GM12878 (cell line): ENCODE measurements around the gene CLASRP. TPM values are rescaled to one million over a fixed set of nuclear protein-coding genes. Genes with fewer than 3 reads are reported as not detected.

Experiments
- ATAC-seq: fragments of 200-7000 bp; cut with Tn5 transposase; 3 replicates; pipeline ENCODE4 v1.9.1; 2020; ENCODE audit warnings: mild to moderate bottlenecking, moderate library complexity
- BruUV-seq: library from RNA; stranded (reverse); fragments of 400-500 nt; replicated peaks from 2 replicates; lab custom pipeline; 2021; lab: Mats Ljungman, UMichigan
- CTCF ChIA-PET: fragments of 300-600 bp; sonication (Branson Sonifier 250); formaldehyde crosslinking; extraction: SDS; loops from one replicate; lab custom pipeline; 2021; ENCODE audit warnings: inconsistent platforms; lab: Yijun Ruan, JAX
- POLR2A ChIA-PET: fragments of 350-600 bp; formaldehyde crosslinking; extraction: SDS; loops from one replicate; lab custom pipeline; 2021; ENCODE audit warnings: inconsistent platforms; lab: Charles Lee
- RAD21 ChIA-PET: fragments of 300-600 bp; sonication (Branson Sonifier 250); formaldehyde crosslinking; loops from one replicate; lab custom pipeline; 2023; ENCODE audit warnings: antibody characterized with exemption; ENCODE audit not compliant: unreplicated experiment; lab: Charles Lee
- SMC1A ChIA-PET: fragments of 300-600 bp; sonication (Branson Sonifier 250); formaldehyde crosslinking; loops from one replicate; lab custom pipeline; 2023; ENCODE audit not compliant: unreplicated experiment, uncharacterized antibody; lab: Charles Lee
- DNase-seq: peaks from one replicate; pipeline ENCODE4 v3.0.0-alpha.2; 2011; ENCODE audit warnings: low read depth, low spot score
- FAIRE-seq: peaks from 3 replicates; lab custom pipeline; 2011; peaks lifted over from hg19 to GRCh38; lab: Jason Lieb, UNC
- H2AFZ ChIP-seq: 2 replicates; pipeline ENCODE4 v1.6.0; 2011; ENCODE audit warnings: low read depth, low read length, control low read depth; ENCODE audit not compliant: control insufficient read depth
- H3K27ac ChIP-seq: 2 replicates; pipeline ENCODE4 v1.5.1; 2011; ENCODE audit warnings: control low read depth; ENCODE audit not compliant: control insufficient read depth, insufficient read depth
- H3K27me3 ChIP-seq, 2 experiments: replicated peaks in 1 of 2; 2 replicates each; pipeline versions ENCODE4 v1.6.0 to v1.6.1; 2011; ENCODE audit warnings: low read length in 1 of 2; ENCODE audit not compliant: control insufficient read depth in 2 of 2, insufficient read depth in 2 of 2
- H3K36me3 ChIP-seq, 2 experiments: 2 replicates each; pipeline ENCODE4 v1.5.1; 2011; ENCODE audit warnings: low read length in 1 of 2; ENCODE audit not compliant: control insufficient read depth in 2 of 2, insufficient read depth in 2 of 2
- H3K4me1 ChIP-seq: 2 replicates; pipeline ENCODE4 v1.6.1; 2011; ENCODE audit warnings: mild to moderate bottlenecking, low read length, moderate library complexity, mixed read lengths; ENCODE audit not compliant: control insufficient read depth, insufficient read depth
- H3K4me2 ChIP-seq: 2 replicates; pipeline ENCODE4 v1.6.0; 2011; ENCODE audit warnings: control low read depth; ENCODE audit not compliant: control insufficient read depth, insufficient read depth
- H3K4me3 ChIP-seq: fragments of 200-600 bp; sonication (generic); 2 replicates; pipeline ENCODE4 v1.5.1; 2016
- H3K79me2 ChIP-seq: 2 replicates; pipeline ENCODE4 v1.6.0; 2011; ENCODE audit warnings: low read length; ENCODE audit not compliant: control insufficient read depth, insufficient read depth
- H3K9ac ChIP-seq: 2 replicates; pipeline ENCODE4 v1.8.0; 2011; ENCODE audit warnings: low read length, control low read depth, mixed read lengths; ENCODE audit not compliant: control insufficient read depth, insufficient read depth
- H3K9me3 ChIP-seq: replicated peaks from 3 replicates; pipeline ENCODE4 v1.5.1; 2011; ENCODE audit warnings: mild to moderate bottlenecking, low read length; ENCODE audit not compliant: control insufficient read depth, insufficient read depth
- H4K20me1 ChIP-seq: 2 replicates; pipeline ENCODE4 v1.6.0; 2011; ENCODE audit not compliant: control insufficient read depth, insufficient read depth
- BCL11A ChIP-seq: IDR thresholded peaks from 2 replicates; pipeline ENCODE4 v1.6.1; 2011; ENCODE audit warnings: low read depth, low read length
- POLR2AphosphoS2 ChIP-seq: IDR thresholded peaks from 2 replicates; pipeline ENCODE4 v1.6.1; 2011; ENCODE audit warnings: low read depth, mild to moderate bottlenecking, low read length, improper control_type of control experiment, moderate library complexity
- WGBS: methylation state at CpG from one replicate; pipeline ENCODE4 v1.1.6; 2016; ENCODE audit warnings: low lambda C conversion rate; ENCODE audit not compliant: insufficient replicate concordance, insufficient coverage; ENCODE audit errors: missing lambda C conversion rate; 5-methylcytosine and 5-hydroxymethylcytosine counted together
- in situ Hi-C: fragments of 300-500 bp; cut with MboI; formaldehyde crosslinking; loops from 9 replicates; pipeline ENCODE4 v1.14.3; 2018; ENCODE audit warnings: mixed read lengths
- intact Hi-C: fragments of 100-400 bp; cut with micrococcal nuclease; formaldehyde crosslinking; loops from one replicate; pipeline ENCODE4 v1.14.2; 2022; ENCODE audit not compliant: unreplicated experiment
- polyA plus RNA-seq, 11 experiments: library from polyadenylated mRNA; depleted of rRNA in 4 of 11; unstranded in 6 of 11; stranded (reverse) in 5 of 11; fragments of >200 nt; fragmentation: Nextera tagmentation in 4 of 11; fragmentation: Illumina TruSeq in 1 of 11; extraction: Ambion mirVana in 4 of 11; extraction: Trizol in 1 of 11; gene quantifications; 1 replicate in 1 of 11; 2 replicates in 10 of 11; pipeline versions ENCODE4 v1.2.1 to v1.2.3, GENCODE V29; 2011 to 2016; ENCODE audit warnings: inconsistent platforms in 2 of 11, missing spikeins in 2 of 11, low read depth in 1 of 11
- total RNA-seq, 4 experiments: library from RNA; depleted of rRNA in 3 of 4; stranded (reverse); fragments of >200 nt in 3 of 4; fragmentation: Illumina TruSeq in 1 of 4; extraction: Trizol in 1 of 4; gene quantifications; 2 replicates each; pipeline versions ENCODE4 v1.2.1 to v1.2.3, GENCODE V29; 2013 to 2021

CLASRP gene
- total and polyA plus RNA-seq, 10 of the 15 experiments (the other 5 are each of a cell fraction or from before 2014, with no cell fraction given): 0.68 to 75.8 (median 30.2) TPM

GRCh38 chr19:45078390-45079062 lies 39.7 kb downstream of the CLASRP start:
- no peak for TF ChIP-seq BCL11A
- TF ChIP-seq POLR2AphosphoS2: no peak
- ATAC-seq: no peak
- BruUV-seq: no TSS peak
- H3K4me1 ChIP-seq: peaks cover 25% of the 10 kb centered on the region
- H3K27me3 ChIP-seq: no peaks in the 10 kb centered on the region
- RAD21 ChIA-PET: interaction anchor here (0.7 to 2.5 kb wide), 4 partner anchors 14 to 58 kb away, joined by 3 to 19 read pairs (median 3); partner anchors contain the start of gene PPP1R37
- no peaks in the 10 kb centered on the region; the same call in 1 of the 2 replicates for H4K20me1 ChIP-seq
- no peaks in the 10 kb centered on the region for H3K9me3 ChIP-seq
- H3K36me3 ChIP-seq: peaks cover 2 to 10% of the 10 kb centered on the region in 2 experiments; a peak in 3 of 4 replicates
- intact Hi-C loops: loop anchor here (1.0 to 10.0 kb wide), 5 partner anchors 14 to 396 kb away; partner anchors contain the start of genes BLOC1S3, PPP1R37 and TRAPPC6A
- SMC1A ChIA-PET: interaction anchor here (1.9 kb wide), 1 partner anchor 14 kb away, joined by 7 read pairs; the partner anchor contains the start of gene PPP1R37
- peak overlapping the region; percentile 82 for H2AFZ ChIP-seq
- no peak for DNase-seq
- in situ Hi-C loops: no loop called here
- H3K4me3 ChIP-seq: peak overlapping the region; percentile 89
- POLR2A ChIA-PET: interaction anchor here (1.4 to 3.3 kb wide), 3 partner anchors 14 to 77 kb away, joined by 3 to 36 read pairs (median 15); partner anchors contain the start of genes PPP1R37 and RELB
- peak overlapping the region; percentile 95 for H3K27ac ChIP-seq
- no peak for FAIRE-seq
- peak overlapping the region; percentile 98 for H3K9ac ChIP-seq
- CTCF ChIA-PET: interaction anchor here (0.6 to 3.5 kb wide), 6 partner anchors 13 to 310 kb away, joined by 3 to 19 read pairs (median 5); no protein-coding TSS in a partner anchor
- WGBS: 26% methylated on average over 10 of the region's 10 CpGs
- peaks cover 78% of the 10 kb centered on the region for H3K79me2 ChIP-seq
- peak overlapping the region; percentile 98 for H3K4me2 ChIP-seq
